Stimulated activated CD8-positive, alpha-beta memory T cell treated with anti-CD3 and anti-CD28 coated beads, Interleukin-15, amount 100 ng/mL, for 1 hour (primary cell): ENCODE data around the gene RAB9A.
"Not testable (repeated sequence)": the region's sequence is repeated elsewhere in the genome, so short reads cannot be mapped to it uniquely, and the experiment has no call there.

ENCODE experiments used
- DNase-seq: peaks from one replicate; pipeline ENCODE4 v3.0.0-alpha.2; 2020; ENCODE audit warnings: low read depth

RAB9A gene

DNA sequence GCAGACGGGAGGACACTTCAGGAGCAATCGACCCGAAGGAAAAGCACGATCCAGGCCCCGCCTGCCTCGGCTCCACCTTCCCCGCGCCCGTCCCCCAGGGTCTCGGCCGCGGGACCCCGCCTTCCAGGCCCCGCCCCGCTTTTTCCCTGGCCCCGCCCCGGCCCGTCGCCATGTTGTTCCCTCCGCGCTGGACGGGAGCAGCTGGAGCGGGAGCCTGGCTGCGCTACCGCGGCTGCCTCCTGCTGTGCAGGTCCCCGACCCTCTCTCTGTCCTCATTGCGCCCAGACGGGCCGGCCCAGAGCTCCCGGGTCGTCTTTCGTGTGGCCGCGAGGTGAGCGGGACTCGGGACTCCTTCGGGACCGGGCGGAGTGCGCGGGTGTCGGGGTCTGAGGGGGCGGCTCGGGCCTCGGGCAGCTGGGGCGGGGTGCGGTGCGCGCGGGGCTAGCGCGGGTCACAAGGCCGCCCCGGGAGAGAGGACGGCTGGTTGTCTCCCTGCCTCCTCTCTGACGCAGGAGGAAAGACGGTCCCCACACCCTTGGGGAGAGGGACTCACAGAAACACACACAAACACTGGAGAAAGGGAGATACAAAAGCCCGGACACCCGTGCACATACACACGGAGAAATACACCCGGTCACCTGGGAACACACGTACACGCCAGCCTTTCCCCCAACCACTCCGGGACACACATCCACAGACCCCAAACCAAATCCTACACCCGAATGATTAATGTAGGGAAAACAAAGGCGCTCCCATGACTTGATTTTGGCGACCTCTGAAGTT, at the start of gene RAB9A:
RAB9A (plus strand) TSS at position 171 of the 783 bp plus-strand sequence. CDS start 19,619 bp downstream, outside the sequence.
- peak; percentile 59 for DNase-seq

DNA sequence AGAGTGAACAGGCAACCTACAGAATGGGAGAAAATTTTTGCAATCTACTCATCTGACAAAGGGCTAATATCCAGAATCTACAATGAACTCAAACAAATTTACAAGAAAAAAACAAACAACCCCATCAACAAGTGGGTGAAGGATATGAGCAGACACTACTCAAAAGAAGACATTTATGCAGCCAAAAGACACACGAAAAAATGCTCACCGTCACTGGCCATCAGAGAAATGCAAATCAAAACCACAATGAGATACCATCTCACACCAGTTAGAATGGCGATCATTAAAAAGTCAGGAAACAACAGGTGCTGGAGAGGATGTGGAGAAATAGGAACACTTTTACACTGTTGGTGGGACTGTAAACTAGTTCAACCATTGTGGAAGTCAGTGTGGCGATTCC, 47.2 kb upstream of the RAB9A start:
- not testable (repeated sequence) for DNase-seq

- DNase-seq, result no peak
These were observed 43.3 kb upstream of the RAB9A start for GRCh38 chrX:13645464-13646153.

DNA sequence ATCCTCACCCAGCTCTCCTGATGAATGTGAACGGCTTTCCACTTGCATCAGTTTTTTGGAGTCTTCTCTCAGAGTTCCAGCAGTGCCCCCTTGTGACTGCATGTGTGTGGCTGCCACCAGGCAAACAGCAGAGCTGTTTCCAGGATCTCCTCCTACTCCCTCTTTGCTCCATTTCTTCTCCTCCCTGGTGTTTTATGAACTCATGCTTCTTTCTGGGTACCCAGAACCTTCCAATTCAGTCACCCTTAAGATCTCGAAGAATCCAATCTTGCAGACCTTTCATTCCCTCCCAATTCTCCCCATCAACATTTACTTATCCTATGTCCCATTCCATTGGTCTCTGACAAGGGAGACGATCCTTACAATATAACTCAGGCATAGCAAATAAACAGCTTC, 42.8 kb upstream of the RAB9A start:
- DNase-seq, result no peak

GRCh38 chrX:13647709-13648212, 41.2 kb upstream of the RAB9A start:
- DNase-seq, result peak; percentile 4

- DNase-seq, result not testable (repeated sequence)
These were observed 40.6 kb upstream of the RAB9A start for GRCh38 chrX:13648336-13648735.

GRCh38 chrX:13649838-13650237, 39.1 kb upstream of the RAB9A start:
- DNase-seq, result no peak

GRCh38 chrX:13650318-13650717, 38.6 kb upstream of the RAB9A start:
- no peak for DNase-seq

DNA sequence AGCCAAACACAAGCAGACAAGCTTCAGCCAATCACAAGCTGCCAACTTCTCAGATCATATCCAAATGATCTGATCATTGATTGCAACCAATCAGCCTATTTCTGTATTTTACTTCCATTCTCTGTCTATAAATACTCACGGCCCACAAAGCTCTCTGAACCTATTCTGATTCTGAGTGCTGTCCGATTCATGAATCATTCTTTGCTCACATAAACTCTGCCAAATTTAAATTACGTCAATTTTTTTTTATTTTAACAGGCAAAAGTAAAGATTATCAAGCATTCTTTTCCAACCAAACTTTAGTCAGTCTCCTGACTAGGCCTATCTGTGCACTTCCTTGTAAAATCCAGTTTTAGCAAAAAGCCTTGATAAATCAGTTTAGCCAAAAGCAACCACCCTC, 37.8 kb upstream of the RAB9A start:
- no peak for DNase-seq

- no peak for DNase-seq
These were observed 36.6 kb upstream of the RAB9A start for GRCh38 chrX:13652287-13652793.

DNA sequence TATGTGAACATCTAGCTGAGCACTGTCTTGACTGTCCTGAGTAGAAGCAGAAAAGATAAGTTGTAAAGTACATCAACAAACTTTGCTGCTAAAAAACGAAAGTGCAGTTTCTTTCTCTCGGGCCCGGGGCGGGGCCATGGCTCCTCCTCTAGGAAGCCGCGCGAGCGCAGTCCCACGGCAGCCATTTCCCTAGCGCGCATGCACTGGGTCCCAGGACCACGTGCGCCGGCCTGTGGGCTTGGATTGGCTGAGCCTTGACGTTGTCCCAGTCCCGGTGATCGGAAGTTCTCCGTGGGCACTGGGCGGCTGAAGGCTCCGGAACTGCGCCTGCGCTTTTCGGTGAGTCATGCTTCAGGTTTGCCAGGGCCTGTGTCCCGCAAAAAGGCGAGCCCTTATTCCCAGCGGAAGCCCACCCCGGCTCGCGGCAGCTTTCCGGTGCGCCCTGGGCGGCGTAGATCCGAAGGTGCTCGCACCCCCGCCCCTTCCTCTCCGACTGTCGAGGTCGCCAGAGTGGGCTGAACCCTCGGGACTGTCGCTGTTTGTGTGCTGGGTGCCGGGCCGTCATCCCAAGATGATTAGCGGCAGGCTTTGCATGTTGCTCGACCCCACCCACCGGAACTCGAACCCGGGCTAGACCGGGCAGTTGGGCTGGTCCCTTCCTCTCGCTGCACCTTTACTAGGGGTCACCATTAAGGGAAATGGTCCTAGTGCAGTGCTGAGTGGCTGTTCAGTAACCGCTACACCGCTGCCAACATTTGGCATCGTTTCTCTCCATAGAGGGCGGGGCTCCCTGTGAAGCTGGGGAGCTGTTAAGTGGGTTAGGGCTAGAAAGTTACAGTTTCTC, 35.9 kb upstream of the RAB9A start, which contains the start of gene TCEANC:
TCEANC (plus strand) TSS at position 292 of the 844 bp plus-strand sequence. CDS start 9,368 bp downstream, outside the sequence.
- DNase-seq, result peak; percentile 76

- DNase-seq, result no peak
These were observed 34.8 kb upstream of the RAB9A start for GRCh38 chrX:13654116-13654515.

- DNase-seq, result no peak
These were observed 33.3 kb upstream of the RAB9A start for GRCh38 chrX:13655674-13656073.

GRCh38 chrX:13658602-13659001, 30.3 kb upstream of the RAB9A start:
- no peak for DNase-seq

DNA sequence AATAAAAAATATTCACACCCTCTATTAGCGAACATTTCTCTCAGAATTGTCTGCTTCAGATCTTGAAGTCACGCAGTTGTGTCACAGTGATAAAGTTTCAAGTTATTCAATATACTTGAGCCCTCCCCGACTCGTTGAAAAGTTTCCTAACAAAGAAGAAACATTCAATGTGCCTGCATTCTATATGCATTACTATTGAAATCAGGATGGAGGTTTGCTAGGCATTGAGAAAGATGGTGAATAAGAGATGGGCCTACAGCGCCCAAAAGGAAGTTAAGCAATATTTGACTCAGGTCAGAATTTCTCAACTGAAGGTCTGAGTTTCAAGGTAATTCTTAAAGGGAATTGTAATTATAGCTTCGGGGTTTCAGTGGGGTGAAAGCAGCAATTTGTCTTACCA, 29.9 kb upstream of the RAB9A start:
- DNase-seq, result no peak

DNA sequence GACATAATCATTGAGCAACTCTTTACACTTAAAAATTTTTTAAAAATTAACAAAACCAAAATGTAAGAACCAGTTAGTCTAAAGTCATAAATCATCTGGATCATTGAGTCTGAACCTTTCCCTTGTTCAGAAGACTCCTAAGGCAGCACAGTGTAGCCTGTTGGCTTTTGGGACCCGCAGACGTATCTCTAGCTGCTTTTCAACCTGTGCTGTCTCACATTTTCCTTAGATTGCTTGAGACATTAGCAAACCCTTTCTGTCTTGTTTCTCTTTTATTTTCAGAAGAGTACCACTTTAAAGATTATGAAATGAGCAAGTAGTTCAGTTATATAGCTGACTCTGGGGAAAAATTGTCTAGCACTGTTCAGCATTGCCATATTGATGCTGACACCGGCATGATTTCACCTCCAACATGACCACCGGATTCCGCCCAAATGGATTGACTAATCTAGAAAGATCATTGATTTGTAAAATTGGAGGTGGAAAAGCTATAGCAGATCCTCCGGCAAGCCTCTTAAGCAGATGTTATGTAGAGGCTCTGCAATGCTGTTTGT, 27.1 kb upstream of the RAB9A start:
- DNase-seq, result no peak

- DNase-seq, result no peak
These were observed 26.6 kb upstream of the RAB9A start for GRCh38 chrX:13662355-13662791.

- no peak for DNase-seq
These were observed 24.9 kb upstream of the RAB9A start for GRCh38 chrX:13664020-13664419.

- DNase-seq, result no peak
These were observed 22.1 kb upstream of the RAB9A start for GRCh38 chrX:13666836-13667235.

DNA sequence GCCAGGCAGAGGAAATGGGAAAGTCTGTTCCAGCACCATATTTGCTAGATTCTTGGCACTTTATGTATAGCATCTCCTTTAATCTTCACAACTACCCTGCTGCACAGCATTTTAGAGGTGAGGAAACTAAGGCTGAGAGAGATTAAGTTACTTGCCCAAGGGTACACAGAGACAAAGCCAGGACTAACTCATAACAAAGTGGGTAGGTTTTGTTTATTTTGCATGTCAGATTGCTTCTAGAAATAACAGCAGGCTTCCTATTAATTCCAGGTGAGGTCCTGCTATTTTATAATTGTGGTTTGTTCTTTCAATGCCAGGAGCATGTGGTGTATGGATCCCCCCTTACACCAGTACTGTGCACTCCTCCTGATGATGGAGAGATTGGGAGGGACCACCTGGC, 21.0 kb upstream of the RAB9A start:
- no peak for DNase-seq

- DNase-seq, result no peak
These were observed 19.6 kb upstream of the RAB9A start for GRCh38 chrX:13669246-13669737.
